BE2C (cell line): ENCODE measurements around the gene EXOC1L.

Experiments
- DNase-seq: peaks from one replicate; pipeline ENCODE4 v3.0.0-alpha.2; 2020
- H3K27me3 ChIP-seq: fragments of 250-450 bp; sonication (Bioruptor Pico); 2 replicates; pipeline ENCODE4 v1.5.1; 2020; ENCODE audit warnings: mild to moderate bottlenecking
- H3K36me3 ChIP-seq: fragments of 250-450 bp; sonication (Bioruptor Pico); 2 replicates; pipeline ENCODE4 v1.5.1; 2020; ENCODE audit warnings: mild to moderate bottlenecking
- H3K4me1 ChIP-seq: fragments of 250-450 bp; sonication (Bioruptor Pico); 2 replicates; pipeline ENCODE4 v1.5.1; 2020
- H3K4me3 ChIP-seq: 2 replicates; pipeline ENCODE4 v1.5.1; 2011; ENCODE audit warnings: low read depth, low read length
- H3K9me3 ChIP-seq: fragments of 250-450 bp; sonication (Bioruptor Pico); 2 replicates; pipeline ENCODE4 v1.5.1; 2020
- TF ChIP-seq, protein P1 (sequence below): IDR thresholded peaks from 2 replicates; pipeline ENCODE4 v1.5.1; 2012; ENCODE audit warnings: mild to moderate bottlenecking, low read depth, low read length

Gene EXOC1L

DNA sequence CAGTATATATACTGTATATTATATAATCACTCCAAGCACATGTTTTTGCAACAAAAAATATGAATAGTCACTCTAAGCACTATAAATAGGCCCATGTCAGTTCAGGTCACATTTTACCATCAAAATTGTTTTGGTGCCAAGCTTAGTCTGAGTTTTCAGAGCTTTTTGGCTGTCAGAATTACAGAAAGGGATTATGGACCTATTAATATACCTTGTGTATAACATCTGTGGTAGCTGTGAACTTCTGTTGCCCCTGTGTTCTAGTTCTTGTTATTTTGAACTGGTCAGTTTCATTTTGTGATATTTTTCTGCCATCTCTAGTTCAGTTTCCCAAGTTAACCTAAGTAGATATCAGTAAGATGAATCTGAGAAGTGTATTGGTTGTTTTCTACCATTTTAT, 56.8 kb downstream of the EXOC1L start:
- no peaks in the 10 kb centered on the region for H3K27me3 ChIP-seq
- H3K36me3 ChIP-seq = peaks cover 9% of the 10 kb centered on the region
- TF ChIP-seq, protein P1, sequence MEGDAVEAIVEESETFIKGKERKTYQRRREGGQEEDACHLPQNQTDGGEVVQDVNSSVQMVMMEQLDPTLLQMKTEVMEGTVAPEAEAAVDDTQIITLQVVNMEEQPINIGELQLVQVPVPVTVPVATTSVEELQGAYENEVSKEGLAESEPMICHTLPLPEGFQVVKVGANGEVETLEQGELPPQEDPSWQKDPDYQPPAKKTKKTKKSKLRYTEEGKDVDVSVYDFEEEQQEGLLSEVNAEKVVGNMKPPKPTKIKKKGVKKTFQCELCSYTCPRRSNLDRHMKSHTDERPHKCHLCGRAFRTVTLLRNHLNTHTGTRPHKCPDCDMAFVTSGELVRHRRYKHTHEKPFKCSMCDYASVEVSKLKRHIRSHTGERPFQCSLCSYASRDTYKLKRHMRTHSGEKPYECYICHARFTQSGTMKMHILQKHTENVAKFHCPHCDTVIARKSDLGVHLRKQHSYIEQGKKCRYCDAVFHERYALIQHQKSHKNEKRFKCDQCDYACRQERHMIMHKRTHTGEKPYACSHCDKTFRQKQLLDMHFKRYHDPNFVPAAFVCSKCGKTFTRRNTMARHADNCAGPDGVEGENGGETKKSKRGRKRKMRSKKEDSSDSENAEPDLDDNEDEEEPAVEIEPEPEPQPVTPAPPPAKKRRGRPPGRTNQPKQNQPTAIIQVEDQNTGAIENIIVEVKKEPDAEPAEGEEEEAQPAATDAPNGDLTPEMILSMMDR = no peak
- H3K4me3 ChIP-seq = no peak overlapping the region
- H3K4me1 ChIP-seq = no peaks in the 10 kb centered on the region
- no peaks in the 10 kb centered on the region for H3K9me3 ChIP-seq
- no peak for DNase-seq

- TF ChIP-seq, protein P1 = no peak
- no peak overlapping the region for H3K4me3 ChIP-seq
- no peaks in the 10 kb centered on the region for H3K27me3 ChIP-seq
- H3K9me3 ChIP-seq = no peaks in the 10 kb centered on the region
- H3K36me3 ChIP-seq = peaks cover 13% of the 10 kb centered on the region
- DNase-seq = peak; percentile 19
- H3K4me1 ChIP-seq = no peaks in the 10 kb centered on the region
Observed at GRCh38 chr4:55879224-55879623, 59.6 kb downstream of the EXOC1L start.

DNA sequence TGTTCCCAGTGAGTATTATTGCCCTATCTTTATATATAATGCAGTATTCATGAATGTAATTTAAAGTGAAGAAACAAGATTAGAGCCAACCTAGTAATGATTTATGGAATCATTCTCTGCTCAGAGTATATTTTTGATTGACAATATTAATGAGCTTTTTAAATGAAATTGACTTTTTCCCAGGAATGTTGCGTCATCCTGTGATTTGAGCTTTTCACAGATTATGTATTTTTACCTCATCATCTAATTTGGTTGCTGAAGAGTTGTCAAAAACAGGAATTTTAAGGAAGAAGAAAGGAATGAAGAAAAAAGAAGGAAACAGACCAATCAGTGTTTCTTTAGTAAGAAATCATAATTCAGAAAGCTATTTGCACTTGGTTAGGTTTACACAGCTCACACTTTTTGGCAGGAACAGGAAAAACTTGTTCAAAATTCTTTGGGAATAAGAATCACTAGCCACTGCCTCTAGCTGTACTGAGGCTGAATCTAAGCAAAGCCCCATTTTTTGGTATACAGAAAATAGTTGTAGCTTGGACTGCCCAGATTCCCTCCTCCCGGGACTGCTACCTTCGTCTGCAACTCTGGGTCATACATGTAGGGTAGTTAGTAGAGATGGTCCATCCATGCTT, 61.2 kb downstream of the EXOC1L start:
- Histone ChIP-seq H3K4me3 (no peak overlapping the region), H3K36me3 (peaks cover 13% of the 10 kb centered on the region), H3K9me3 (no peaks in the 10 kb centered on the region), H3K4me1 (peaks cover 4% of the 10 kb centered on the region; the same call in 1 of the 2 replicates), H3K27me3 (no peaks in the 10 kb centered on the region)
- DNase-seq = no peak
- TF ChIP-seq, protein P1 = no peak

DNA sequence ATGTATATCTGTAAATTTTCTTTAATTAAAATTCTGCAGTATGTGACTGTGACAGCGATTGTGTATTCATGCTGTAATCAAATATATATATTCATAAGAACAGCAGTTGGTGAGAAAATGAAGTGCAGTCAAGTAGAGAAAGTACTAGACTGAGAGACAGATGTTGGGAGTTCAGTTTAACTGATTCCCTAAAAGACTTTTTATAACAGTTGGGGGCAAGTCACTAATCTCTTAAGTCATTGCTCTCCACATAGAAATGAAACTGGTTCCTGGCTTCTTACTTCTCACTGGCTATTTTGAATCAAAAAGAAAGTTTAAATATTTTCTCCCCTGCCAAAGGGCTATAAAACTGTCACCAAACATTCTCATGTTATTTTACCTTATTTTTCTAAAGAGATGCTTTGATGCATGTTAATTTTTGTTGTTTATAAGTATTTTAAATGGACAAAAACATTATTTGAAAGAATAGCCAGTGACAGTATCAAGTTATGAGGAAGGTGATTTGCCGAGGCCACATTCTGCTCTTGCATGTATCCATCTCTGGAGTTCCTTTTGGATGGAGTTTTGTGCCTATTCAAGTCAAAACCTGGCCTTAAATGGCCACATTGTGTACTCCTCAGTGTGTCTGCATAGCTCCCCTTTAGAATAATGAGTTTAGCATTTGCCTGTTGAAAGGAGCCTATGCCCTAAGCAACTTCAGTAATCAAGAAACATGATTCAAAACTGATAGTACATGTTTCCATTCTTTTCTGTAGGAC, 64.7 kb downstream of the EXOC1L start:
- H3K27me3 ChIP-seq = no peaks in the 10 kb centered on the region
- H3K4me3 ChIP-seq = no peak overlapping the region
- H3K4me1 ChIP-seq = peaks cover 7% of the 10 kb centered on the region; the same call in 1 of the 2 replicates
- DNase-seq = no peak
- peaks cover 10% of the 10 kb centered on the region for H3K36me3 ChIP-seq
- no peaks in the 10 kb centered on the region for H3K9me3 ChIP-seq
- TF ChIP-seq, protein P1 = no peak

GRCh38 chr4:55884851-55885219, 65.2 kb downstream of the EXOC1L start:
- peaks cover 7% of the 10 kb centered on the region; the same call in 1 of the 2 replicates for H3K4me1 ChIP-seq
- TF ChIP-seq, protein P1 = no peak
- no peak for DNase-seq

More at GRCh38 chr4:55884851-55885219, 65.2 kb downstream of the EXOC1L start:
- H3K36me3 ChIP-seq = peaks cover 10% of the 10 kb centered on the region
- H3K27me3 ChIP-seq = no peaks in the 10 kb centered on the region
- H3K9me3 ChIP-seq = no peaks in the 10 kb centered on the region
- no peak overlapping the region for H3K4me3 ChIP-seq
